ENCODE measurements around the gene KIAA0513.

- TF ChIP-seq CENPBD1 (CRISPR knock-in tag; IDR thresholded peaks at IDR 0.05; ENCODE audit: borderline replicate concordance, low read depth) = no peak
- no peak for TF ChIP-seq HOXA7 (CRISPR knock-in tag; IDR thresholded peaks at IDR 0.05)
- TF ChIP-seq ZBTB7A (CRISPR knock-in tag; IDR thresholded peaks at IDR 0.05) = no peak
Measured at GRCh38 chr16:85064186-85064585, 36.6 kb downstream of the KIAA0513 start.

Data from HepG2 (cell line).